GM20000 (cell line): Measurements from ENCODE around the gene PLEKHG5.

Experiments
- DNase-seq: peaks from one replicate; pipeline ENCODE4 v3.0.0; 2012; ENCODE audit warnings: low spot score
- TF ChIP-seq, protein P1 (sequence below): IDR thresholded peaks from 2 replicates; pipeline ENCODE4 v1.5.1; 2012; ENCODE audit warnings: mild to moderate bottlenecking, control low read depth; ENCODE audit errors: extremely low read depth, missing control alignments

The PLEKHG5 gene

DNA sequence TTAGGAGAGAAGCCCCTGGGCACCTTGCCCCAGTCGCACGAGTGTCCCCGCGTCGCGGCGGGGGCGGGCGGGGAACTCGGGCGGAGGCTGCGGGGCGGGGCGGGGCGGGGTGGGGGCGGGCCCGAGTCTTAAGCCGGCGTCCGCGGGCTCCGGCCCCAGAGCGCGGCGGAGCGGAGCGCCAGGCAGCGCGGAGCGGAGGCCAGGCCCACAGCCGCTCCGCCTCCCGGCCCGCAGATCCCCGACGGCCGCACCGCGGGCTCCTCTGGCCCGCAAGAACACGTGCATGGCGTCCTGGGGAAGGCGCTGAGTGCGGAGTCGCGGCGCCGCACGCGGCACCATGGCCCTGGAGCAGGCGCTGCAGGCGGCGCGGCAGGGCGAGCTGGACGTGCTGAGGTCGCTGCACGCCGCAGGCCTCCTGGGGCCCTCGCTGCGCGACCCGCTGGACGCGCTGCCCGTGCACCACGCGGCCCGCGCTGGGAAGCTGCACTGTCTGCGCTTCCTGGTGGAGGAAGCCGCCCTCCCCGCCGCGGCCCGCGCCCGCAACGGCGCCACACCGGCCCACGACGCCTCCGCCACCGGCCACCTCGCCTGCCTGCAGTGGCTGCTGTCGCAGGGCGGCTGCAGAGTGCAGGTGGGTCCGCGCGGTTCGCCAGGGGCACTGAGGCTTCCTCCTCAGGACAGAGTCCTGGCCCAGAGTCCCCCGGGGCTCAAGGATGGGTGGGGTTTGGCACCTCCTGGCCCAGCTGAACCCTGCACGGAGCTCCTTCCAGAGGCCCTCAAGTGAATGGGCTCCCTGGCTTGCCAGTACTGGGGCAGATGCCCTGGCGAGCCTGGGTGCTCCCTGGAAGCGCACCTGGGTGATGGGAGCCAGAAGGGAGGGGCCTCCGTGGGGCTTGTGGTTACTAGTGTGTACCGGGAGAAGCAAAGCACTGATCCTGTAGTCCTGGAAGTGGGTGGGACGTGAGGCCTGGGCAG lies 66.6 kb downstream of the PLEKHG5 start, which contains the start of gene ESPN:
ESPN (plus strand) TSS at position 158 of the 975 bp plus-strand sequence; CDS start at position 338, 180 bp downstream.
- peak; percentile 84 for DNase-seq

DNA sequence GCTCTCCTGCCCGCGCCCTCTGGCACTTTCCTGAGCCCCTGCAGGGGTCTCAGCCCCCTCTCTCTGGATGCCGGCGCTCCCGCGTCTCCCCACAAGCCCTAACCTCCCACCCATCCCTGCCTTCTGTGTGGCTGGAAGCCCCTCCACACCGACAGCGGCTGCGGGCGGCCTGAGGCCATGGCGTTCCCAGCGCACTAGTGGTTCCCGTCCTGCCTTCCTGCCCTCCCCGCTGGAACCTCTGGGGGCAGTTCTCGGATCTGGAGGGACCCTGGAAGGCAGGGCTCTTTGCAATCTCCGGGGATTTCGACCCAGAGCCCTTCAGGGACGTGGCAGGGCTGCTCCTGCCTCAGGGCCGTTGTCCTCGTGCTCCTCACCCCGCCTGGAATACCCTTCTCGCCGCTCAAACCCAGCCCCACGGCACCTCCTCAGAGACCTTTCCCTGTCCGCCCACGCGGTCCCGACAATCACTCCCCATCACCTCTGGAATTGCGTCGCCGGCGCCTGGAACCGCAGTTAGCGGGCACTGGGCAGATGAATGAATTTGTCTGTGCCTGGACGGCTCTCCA lies 67.4 kb downstream of the PLEKHG5 start:
- peak; percentile 50 for DNase-seq

More for the DNA sequence above, 66.6 kb downstream of the PLEKHG5 start, which contains the start of gene ESPN:
- TF ChIP-seq, protein P1, sequence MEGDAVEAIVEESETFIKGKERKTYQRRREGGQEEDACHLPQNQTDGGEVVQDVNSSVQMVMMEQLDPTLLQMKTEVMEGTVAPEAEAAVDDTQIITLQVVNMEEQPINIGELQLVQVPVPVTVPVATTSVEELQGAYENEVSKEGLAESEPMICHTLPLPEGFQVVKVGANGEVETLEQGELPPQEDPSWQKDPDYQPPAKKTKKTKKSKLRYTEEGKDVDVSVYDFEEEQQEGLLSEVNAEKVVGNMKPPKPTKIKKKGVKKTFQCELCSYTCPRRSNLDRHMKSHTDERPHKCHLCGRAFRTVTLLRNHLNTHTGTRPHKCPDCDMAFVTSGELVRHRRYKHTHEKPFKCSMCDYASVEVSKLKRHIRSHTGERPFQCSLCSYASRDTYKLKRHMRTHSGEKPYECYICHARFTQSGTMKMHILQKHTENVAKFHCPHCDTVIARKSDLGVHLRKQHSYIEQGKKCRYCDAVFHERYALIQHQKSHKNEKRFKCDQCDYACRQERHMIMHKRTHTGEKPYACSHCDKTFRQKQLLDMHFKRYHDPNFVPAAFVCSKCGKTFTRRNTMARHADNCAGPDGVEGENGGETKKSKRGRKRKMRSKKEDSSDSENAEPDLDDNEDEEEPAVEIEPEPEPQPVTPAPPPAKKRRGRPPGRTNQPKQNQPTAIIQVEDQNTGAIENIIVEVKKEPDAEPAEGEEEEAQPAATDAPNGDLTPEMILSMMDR = no peak

DNA sequence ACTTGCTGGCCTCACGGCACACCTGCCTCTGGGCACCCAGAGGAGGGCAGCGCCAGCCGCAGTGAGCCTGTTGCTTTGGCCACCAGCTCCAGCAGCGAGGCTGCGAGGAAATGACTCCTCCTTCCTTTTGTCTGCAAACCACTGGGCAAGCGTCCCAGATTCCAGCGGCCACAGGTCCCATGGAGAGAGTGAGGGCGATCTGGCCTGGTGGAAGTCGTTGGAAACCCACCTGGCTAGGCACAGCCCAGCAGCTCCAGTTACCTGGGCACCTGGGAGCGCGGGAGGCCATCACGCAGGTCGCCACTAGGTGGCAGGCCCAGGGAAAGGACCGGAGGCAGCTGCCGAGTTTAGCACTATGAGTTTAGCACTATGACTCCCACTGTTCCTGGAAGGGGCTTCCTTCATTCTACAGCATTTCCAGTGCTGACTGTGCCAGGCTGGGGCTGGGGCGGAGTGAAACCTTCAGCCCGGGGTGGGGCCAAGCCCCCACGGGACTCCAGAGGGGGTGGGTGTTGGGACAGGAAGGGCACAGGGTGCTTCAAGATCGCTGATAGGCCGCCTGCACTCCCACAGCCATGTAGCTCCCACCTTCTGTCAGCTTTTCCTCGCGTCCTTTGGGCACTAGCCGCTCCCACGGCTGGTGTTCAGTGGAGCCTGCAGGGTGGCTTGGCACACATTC lies 68.0 kb downstream of the PLEKHG5 start:
- peak; percentile 90 for DNase-seq
- TF ChIP-seq, protein P1 = peak; percentile 91

More for the DNA sequence above, 67.4 kb downstream of the PLEKHG5 start:
- TF ChIP-seq, protein P1 = no peak

DNA sequence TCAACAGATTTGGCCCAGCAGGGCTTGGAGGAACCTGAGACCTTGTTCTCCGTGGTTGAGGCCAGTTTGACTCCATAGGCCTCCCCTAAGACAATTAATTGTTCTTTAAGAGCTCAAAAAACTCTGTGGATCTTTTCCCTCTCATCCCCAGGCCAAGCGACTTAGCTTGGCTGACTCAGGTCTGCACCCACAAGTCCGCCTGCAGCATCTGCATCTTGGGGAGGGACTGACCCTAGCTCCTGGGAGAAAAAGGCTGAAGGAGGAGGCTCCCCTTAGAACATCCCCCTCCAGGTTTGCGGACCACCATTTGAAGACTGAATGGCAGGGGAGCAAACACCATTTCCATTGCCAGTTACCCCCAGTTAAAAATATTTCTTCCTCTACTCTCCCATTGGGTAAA lies 70.2 kb downstream of the PLEKHG5 start:
- TF ChIP-seq, protein P1 = no peak
- peak; percentile 43 for DNase-seq

DNA sequence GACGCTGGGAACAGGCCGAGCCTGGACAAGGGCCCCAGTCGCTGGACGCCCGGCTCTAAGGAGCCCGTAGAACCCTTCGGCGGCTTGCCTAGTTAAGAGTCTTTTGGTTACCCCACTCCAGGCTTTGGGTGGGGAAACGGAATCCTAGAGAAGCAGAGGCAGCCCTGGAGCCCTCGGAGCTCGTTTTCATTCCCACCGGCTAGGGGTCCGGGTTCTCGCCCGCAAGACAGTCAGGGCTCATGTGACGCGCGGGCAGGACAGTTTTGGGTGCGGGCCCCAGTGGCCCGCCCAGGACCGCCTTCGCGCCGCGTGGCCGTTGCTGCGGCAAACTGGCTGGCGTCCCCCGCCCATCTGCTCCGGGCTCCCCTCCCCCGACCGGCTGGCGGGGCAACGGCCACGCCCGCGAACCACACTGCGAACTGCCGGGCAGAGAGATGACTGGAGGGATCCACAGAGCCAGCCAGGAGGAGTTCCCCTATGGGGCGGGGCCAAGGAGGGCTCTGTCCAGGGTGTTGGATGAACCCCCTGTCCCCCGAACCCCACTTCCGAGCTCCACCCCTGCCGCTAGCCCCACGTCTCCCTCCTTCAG lies 70.9 kb downstream of the PLEKHG5 start:
- TF ChIP-seq, protein P1 = no peak
- peak; percentile 47 for DNase-seq

DNA sequence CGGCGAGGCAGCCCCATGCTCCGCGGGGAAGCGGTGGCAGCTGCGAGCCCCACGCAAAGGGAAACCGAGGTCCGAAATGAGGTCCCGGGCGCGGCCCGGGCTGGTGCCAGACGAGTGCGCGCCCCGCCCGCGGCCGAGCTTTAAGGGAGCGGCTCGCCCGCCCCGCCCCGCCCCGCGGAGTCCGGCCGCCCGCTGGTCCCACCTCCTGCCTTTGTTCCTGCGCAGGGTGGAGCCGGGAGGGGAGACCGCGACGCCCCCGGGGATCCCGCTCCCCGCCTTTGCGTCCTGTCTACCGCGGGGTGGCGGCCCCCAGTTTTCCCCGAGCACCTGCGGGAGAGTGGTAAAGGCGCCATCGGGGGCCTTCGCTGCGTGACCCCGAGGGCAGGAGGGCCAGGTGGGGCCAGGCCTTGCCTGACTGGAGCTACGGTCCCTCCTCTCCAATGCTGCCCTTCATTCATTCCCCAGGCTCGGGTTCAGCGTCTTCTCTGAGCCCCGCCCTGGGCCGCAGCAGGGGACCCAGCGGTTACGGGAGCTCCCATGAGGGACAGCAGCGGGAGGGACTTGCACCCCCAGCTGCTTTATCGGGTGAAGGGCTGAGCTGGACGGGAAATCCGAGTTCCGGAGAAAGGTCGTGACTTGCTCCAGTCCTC lies 71.5 kb downstream of the PLEKHG5 start, which contains the start of gene HES2:
HES2 (minus strand) TSS at position 116 of the 650 bp plus-strand sequence; CDS start at position 17, 99 bp downstream.
- DNase-seq = peak; percentile 66
- TF ChIP-seq, protein P1 = no peak
